Ovary (tissue), 9 donors: ENCODE results near the gene PRPF38A. TPM values are rescaled to one million over a fixed set of nuclear protein-coding genes. Genes with fewer than 3 reads are reported as not detected.

Source experiments
- DNase-seq, 5 donors: peaks; one replicate each; pipeline ENCODE4 v3.0.0-alpha.2; 2019 to 2020
- H3K27ac ChIP-seq, 2 donors: fragments of 200-600 bp; one replicate each; pipeline versions ENCODE4 v1.5.1 to v1.8.0; 2019 to 2022
- H3K27me3 ChIP-seq: fragments of 200-600 bp; one replicate; pipeline ENCODE4 v1.8.0; 2022
- H3K36me3 ChIP-seq: fragments of 200-600 bp; sonication (generic); one replicate; pipeline ENCODE4 v1.5.1; 2019
- H3K4me1 ChIP-seq: one replicate; pipeline ENCODE4 v1.8.1; 2013; ENCODE audit warnings: mild to moderate bottlenecking, moderate library complexity; ENCODE audit not compliant: insufficient read depth
- H3K4me3 ChIP-seq: fragments of 200-600 bp; sonication (generic); one replicate; pipeline ENCODE4 v1.5.1; 2017
- H3K9me3 ChIP-seq, 2 donors: fragments of 200-600 bp in 1 of 2; sonication (generic) in 1 of 2; one replicate each; pipeline versions ENCODE4 v1.5.1 to v1.8.1; 2013 to 2019; ENCODE audit warnings: mild to moderate bottlenecking in 1 of 2, moderate library complexity in 1 of 2
- CTCF ChIP-seq, 3 donors: fragments of 450-650 bp in 2 of 3; fragments of 200-600 bp in 1 of 3; IDR thresholded peaks; one replicate each; pipeline versions ENCODE4 v1.5.1 to v1.8.0; 2016 to 2022; ENCODE audit warnings: antibody characterized with exemption in 3 of 3, mild to moderate bottlenecking in 1 of 3
- EP300 ChIP-seq: sonication (generic); formaldehyde crosslinking; IDR thresholded peaks from one replicate; pipeline ENCODE4 v1.6.1; 2017; ENCODE audit warnings: antibody characterized with exemption
- POLR2A ChIP-seq: fragments of 450-650 bp; IDR thresholded peaks from one replicate; pipeline ENCODE4 v1.6.1; 2017; ENCODE audit warnings: antibody characterized with exemption, mild to moderate bottlenecking, moderate library complexity
- WGBS, 3 donors: extraction: QIAGEN DNeasy Blood & Tissue Kit in 1 of 3; methylation state at CpG; one replicate each; pipeline versions ENCODE4 v1.1.5 to v1.1.7; 2013 to 2017; 5-methylcytosine and 5-hydroxymethylcytosine counted together
- intact Hi-C, 4 donors: fragments of 100-400 bp; cut with DNase I; formaldehyde crosslinking; loops; one replicate each; pipeline versions ENCODE4 v1.11.0 to v1.15.1; 2022 to 2023
- polyA plus RNA-seq, 2 donors: library from polyadenylated mRNA; stranded (reverse); fragments of 200-250 nt in 1 of 2; fragments of 350-450 nt in 1 of 2; fragmentation: Illumina TruSeq in 1 of 2; extraction: RNeasy Lipid Tissue Mini Kit (QIAGEN cat#74804) in 1 of 2; gene quantifications; one replicate each; pipeline ENCODE4 v1.2.3, GENCODE V29; 2013 to 2014
- total RNA-seq, 7 donors: library from RNA; depleted of rRNA in 2 of 7; stranded (reverse); fragments of >200 nt in 2 of 7; fragmentation: NEBNext Ultra II Directional in 3 of 7; extraction: Animal tissue kit (Norgen Biotek cat#: 25700) in 3 of 7; gene quantifications; one replicate each; pipeline versions ENCODE4 v1.1.0 to v1.2.4, GENCODE V29; 2016 to 2023
- donor health status: DM: no; HTN: no; CAD: no; lungs with moderate emphysema.
- donor health status: DM: no; HTN: no; CAD: no.
- donor health status: Bipolar disorder and iron deficiency.
- donor health status: DM: yes; HTN: yes; CAD: no.
- donor health status: DM: no; HTN: no; CAD: no.
- donor health status: DM: yes; HTN: yes; CAD: no.

Gene PRPF38A
- total and polyA plus RNA-seq, 9 donors = 17.7 to 66.0 (median 51.2) TPM

DNA sequence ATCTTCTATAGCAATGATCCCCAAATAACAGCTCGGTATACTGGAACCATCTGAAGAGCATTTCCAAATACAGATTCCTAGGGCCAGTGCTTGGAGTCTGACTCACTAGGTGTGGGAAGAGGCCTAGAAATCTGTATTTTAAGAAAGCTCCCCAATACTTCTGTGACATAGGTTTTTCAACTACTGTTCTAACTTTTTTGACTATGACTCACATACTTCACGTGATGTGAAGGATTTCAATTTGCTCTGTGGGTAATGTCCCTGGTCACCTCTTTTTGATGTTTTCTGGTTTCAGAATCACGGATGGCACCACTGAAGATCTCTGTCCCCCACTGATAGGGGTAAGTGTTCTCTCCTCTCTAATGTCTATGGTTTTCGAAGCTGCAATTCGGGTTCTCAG is 11.2 kb upstream of the PRPF38A start:
- intact Hi-C loops = no loop called here
- Histone ChIP-seq H3K36me3 (no peaks in the 10 kb centered on the region), H3K4me1 (no peaks in the 10 kb centered on the region), H3K27me3 (no peaks in the 10 kb centered on the region), H3K9me3 (no peaks in the 10 kb centered on the region), H3K27ac (no peak overlapping the region), H3K4me3 (no peak overlapping the region)
- WGBS, 3 donors = 93 to 99% (median 95%) methylated on average over 5 of the region's 5 CpGs
- DNase-seq = no peak
- TF ChIP-seq CTCF (IDR thresholded peaks at IDR 0.05) = no peak

GRCh38 chr1:52399629-52400028 is 4.8 kb upstream of the PRPF38A start:
- no peak overlapping the region for H3K4me3 ChIP-seq
- TF ChIP-seq CTCF (IDR thresholded peaks at IDR 0.05) (no peak), POLR2A (no peak)
- WGBS, 3 donors = 95 to 97% (median 97%) methylated on average over 3 of the region's 3 CpGs
- H3K4me1 ChIP-seq = peaks cover 4% of the 10 kb centered on the region
- H3K27ac ChIP-seq = no peak overlapping the region
- H3K36me3 ChIP-seq = no peaks in the 10 kb centered on the region
- DNase-seq = no peak
- H3K27me3 ChIP-seq = no peaks in the 10 kb centered on the region
- H3K9me3 ChIP-seq = no peaks in the 10 kb centered on the region
- intact Hi-C loops = no loop called here

DNA sequence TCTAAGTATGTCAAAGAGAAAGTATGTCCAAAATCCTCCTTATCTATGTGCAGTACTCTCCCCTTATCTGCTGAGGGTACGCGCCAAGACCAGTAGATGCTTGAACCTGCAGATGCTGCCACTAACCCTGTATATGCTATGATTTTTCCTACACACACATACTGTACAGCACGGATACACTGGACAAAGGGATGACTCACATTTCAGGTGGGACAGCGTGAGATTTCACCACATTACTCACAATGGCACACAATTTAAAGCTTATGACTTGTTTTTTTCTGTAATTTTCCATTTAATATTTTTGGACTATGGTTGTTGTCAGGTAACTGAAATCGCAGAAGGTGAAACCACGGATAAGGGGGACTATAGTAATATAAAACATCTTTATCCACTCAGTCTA is 4.3 kb upstream of the PRPF38A start:
- Histone ChIP-seq H3K36me3 (no peaks in the 10 kb centered on the region), H3K27me3 (no peaks in the 10 kb centered on the region), H3K4me1 (peaks cover 4% of the 10 kb centered on the region), H3K9me3 (no peaks in the 10 kb centered on the region), H3K4me3 (no peak overlapping the region), H3K27ac (no peak overlapping the region)
- intact Hi-C loops = no loop called here
- WGBS, 3 donors = 98% methylated on average over 6 of the region's 6 CpGs
- no peak for DNase-seq
- TF ChIP-seq EP300 (no peak), POLR2A (no peak), CTCF (IDR thresholded peaks at IDR 0.05) (no peak)

DNA sequence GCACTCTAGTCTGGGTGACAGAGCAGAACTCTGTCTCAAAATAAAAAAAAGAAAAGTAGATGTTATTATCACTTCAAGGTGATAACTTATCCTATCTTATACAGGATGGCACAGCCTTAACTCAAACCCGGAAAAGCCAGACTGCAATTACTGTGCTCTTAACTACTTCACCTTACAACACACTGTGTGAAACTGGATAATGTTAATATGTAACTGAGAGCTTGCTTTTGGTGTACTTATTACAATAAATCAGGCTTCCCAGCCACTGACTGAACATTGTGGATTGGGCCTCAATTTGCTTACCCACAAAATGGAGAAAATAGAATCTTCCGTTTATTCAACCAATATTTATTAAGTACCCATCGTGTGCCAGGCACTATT is 1.6 kb upstream of the PRPF38A start:
- Histone ChIP-seq H3K27ac (no peak overlapping the region), H3K4me1 (peaks cover 5% of the 10 kb centered on the region), H3K4me3 (no peak overlapping the region), H3K36me3 (no peaks in the 10 kb centered on the region), H3K9me3 (no peaks in the 10 kb centered on the region), H3K27me3 (no peaks in the 10 kb centered on the region)
- DNase-seq = no peak
- 50 to 61% (median 51%) methylated on average over 3 of the region's 3 CpGs for WGBS, 3 donors
- TF ChIP-seq POLR2A = no peak
- TF ChIP-seq CTCF (IDR thresholded peaks at IDR 0.05) = no peak
- no peak for TF ChIP-seq EP300
- intact Hi-C loops = no loop called here

DNA sequence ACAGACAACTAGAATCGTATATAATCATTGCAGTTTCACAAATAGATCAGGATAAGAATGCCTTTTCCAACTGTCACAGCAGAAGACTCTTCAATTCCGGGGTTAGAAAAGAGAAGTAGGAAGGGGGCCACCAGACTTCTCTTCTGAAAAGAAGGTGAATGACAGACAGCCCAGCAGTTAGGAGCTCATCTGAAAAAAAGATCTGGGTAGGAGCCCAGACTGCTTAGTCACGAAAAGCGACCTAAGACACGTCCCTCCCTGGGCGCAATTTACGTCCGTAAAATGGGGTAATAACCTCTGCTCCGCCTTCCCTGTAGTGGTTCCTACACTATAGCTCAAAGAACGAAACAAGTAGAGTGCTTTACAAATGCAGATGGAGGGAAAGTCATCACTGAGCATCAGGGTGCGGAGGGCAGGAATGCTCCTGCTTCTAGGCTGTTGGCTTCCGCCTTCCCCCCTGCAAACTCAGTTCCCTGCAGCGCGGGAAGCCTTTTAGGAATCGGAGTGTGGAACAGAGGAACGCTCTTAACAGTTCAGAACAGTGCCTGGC is 761 bp upstream of the PRPF38A start:
- DNase-seq = no peak
- Histone ChIP-seq H3K27ac (no peak overlapping the region), H3K36me3 (no peaks in the 10 kb centered on the region), H3K27me3 (no peaks in the 10 kb centered on the region), H3K4me3 (peak overlapping the region; percentile 76), H3K4me1 (peaks cover 5% of the 10 kb centered on the region), H3K9me3 (no peaks in the 10 kb centered on the region)
- no peak for TF ChIP-seq POLR2A
- no peak for TF ChIP-seq EP300
- TF ChIP-seq CTCF (IDR thresholded peaks at IDR 0.05) = no peak
- 0 to 1% (median 0%) methylated on average over 16 of the region's 16 CpGs for WGBS, 3 donors
- intact Hi-C loops = no loop called here
